ENCODE data around the gene ARHGEF38.
"Not testable (repeated sequence)": the region's sequence is repeated elsewhere in the genome, so short reads cannot be mapped to it uniquely, and the experiment has no call there.

ARHGEF38 gene

DNA sequence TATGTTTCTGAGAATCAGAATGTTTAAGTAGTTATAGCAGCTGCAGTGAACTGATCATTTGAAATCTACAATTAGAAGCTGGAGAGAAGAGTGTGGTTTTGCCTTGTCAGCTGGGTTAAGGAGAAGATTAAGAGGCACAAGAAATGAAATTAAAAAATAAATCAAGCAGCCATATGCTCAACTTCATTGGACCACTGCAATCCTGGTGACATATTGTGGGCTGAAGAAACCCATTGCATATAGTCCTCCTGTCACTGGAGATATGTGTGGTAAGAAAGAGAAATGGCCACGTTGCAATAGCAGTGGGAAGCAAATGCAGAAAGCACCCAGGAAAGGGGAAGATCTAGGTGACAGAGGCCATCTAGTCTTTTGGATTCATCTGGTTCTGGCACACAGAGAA lies 93.0 kb downstream of the ARHGEF38 start:
- in situ Hi-C loops (cut with HindIII; ENCODE audit: low sequenced_read_pairs) = no loop called here

DNA sequence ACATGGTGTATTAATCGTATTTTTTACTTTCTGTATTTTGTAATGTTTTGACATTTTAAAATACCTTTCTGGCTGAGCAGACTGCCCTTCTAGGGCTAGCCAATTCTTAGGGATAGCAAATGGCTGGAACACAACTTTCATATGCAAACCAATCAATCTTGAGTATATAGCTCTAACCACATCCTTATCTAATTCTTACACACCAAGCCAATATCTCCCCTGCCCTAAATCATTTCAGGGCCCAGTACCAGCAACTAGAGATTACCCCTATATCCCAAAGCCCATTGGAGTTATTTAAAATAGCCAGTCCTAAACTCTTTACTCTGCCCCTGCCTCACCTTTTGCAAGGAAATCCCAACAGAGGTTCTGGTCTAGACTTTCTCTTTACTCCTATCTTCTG lies 97.8 kb downstream of the ARHGEF38 start:
- in situ Hi-C loops (cut with HindIII; ENCODE audit: low sequenced_read_pairs) = no loop called here

DNA sequence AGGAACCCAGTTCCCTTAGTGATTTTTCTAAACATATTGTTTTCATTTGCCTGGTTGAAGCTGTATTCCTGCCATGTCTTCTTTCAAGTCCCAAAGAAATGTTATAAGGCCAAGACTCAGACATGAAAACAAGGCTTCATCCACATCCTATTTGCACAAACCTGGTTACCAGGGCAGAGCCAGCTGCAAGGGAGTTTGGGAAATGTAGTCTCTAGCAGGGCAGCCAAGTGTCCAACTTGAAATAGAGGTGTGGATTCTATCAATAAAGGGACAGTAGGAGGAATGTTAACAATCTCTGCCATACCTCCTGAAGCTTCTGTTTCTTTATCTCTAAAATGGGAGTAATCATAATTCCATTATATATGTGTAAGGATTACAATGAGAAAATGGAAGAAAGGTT lies 99.5 kb downstream of the ARHGEF38 start:
- in situ Hi-C loops (cut with HindIII; ENCODE audit: low sequenced_read_pairs) = no loop called here

DNA sequence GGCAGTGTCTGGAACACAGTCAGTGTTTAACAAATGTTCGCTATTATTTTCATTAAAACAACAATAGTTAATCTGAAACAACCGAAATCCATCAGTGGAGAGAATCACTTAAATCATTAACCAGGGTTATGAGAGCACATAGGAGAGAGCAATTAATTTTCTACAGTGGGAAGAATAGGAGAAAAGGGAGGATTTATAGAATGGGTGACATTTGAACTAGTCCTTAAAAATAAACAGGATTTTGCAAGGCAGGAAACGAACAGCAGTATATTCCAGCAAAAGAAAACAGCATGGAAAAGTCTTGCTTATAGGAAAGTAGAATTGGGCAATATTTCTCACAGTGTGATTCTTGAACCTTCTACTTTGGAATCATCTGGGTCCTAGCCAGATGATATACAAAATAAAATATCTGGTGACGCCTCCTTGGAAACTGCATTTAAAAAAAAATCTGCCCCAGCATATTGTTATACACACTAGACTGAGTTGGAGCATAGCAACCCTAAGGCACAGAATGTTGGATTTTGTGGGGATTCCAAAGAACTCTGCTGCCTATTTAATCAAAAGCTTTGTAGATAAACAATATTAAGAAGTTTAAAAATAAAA lies 100.0 kb downstream of the ARHGEF38 start:
- in situ Hi-C loops (cut with HindIII; ENCODE audit: low sequenced_read_pairs) = no loop called here

DNA sequence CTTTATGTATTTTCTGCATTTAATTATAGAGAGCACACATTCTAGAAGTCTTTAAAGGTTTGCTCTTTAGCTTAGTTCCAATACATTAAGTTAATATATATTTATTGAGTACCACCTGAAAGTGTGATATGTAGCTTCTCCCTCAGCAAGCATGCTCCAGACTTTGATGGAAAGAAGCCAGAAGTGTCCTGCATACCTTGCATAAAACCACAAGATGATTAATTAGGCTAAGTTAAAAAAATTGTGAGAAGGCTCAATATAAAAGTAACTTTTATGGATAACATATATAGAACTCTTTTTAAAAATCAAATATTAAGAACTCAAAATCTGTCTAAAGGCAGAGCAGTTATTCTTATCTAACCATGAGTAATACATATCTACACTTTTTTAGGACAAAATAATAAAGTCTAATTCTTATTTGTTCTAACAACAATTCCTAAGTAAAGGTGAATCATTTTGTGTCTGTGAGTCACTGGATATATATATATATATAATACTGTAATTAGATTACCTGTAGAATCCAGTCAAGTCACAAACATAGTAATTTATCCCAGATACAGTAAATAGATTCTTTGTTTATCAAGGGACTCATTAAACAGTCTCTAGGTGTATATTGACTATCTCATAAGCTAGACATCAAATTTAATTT lies 104.8 kb downstream of the ARHGEF38 start:
- in situ Hi-C loops (cut with HindIII; ENCODE audit: low sequenced_read_pairs) = no loop called here

DNA sequence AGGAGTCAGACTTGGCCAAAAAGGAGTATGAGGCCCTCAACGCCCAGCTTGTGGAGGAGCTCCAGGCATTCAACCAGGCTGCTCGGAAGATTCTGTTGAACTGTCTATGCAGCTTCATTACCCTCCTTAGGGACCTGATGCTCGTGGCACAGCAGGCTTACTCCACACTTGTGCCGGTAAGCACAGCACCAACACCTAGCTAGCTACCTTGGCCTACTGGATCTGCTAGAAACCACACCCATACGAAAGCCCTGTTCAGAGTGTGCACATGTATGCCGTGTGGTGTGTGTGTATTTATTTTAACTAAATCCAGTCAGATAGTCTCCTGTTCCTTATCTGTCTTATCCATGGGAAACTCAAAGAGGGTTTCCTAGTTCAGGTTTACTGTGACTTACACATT lies 106.8 kb downstream of the ARHGEF38 start:
- in situ Hi-C loops (cut with HindIII; ENCODE audit: low sequenced_read_pairs) = no loop called here

DNA sequence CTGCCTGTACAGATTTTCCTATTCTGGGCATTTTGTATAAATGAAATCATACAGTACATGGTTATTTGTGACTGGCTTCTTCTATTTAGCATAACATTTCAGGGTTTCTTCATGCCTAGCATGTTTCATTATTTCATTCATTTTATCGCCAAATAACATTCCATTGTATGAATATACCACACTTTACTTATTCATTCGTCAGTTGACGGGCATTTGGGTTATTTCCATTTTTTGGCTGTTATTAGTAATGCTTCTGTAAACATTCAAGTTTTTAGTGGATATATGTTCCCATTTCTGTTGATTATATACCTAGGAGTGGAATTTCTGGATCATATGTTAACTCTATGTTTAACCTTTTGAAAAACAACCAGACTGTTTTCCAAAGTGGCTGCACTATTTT lies 108.6 kb downstream of the ARHGEF38 start:
- in situ Hi-C loops (cut with HindIII; ENCODE audit: low sequenced_read_pairs) = no loop called here

DNA sequence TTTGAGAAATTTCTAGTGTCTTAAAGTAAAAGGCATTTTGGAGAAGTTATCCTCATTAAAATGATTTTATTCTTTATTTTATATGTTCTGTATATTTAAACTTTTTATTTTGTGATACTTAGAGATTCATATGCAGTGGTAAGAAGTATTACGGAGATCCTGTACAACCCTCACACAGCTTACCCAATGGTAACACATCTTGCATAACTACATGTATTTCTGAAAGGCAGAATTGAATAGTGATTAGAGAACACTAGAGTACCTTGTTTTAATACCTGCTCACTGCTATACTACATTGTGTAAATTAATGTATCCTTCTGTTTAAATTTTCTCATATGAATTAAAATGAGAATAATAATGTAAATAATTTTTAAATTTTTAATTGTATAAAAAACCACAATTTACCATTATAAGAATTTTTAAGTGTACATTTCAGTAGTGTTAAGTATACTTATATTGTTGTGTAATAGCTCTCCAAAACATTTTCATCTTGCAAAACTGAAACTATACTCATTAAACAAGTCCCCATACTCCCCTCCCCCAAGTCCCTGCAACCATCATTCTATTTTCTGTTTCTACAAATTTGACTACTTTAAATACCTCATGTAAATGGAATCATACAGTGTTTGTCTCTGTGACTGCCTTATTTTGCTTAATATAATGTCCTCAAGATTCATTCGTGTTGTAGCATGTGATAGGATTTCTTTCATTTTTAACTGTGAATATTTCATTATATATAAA lies 110.7 kb downstream of the ARHGEF38 start:
- in situ Hi-C loops (cut with HindIII; ENCODE audit: low sequenced_read_pairs) = no loop called here

DNA sequence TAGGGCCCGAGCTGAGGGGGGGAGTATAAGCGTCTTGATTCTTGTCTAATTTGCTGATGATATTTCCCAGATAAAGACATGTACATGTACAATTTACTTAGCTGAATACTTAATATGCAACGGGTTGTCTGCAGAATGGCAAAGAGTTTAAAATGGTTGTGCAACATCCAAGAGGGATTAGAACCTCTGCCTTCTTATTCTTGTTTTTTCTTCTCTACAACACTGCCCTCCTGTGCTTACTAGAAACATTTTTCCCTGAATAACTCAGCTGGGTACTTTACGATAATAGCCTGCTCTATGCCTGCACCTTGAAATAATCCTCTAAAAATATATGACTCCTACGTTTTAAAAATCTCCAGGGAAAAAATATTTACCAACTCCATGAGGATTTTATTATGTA lies 114.3 kb downstream of the ARHGEF38 start:
- in situ Hi-C loops (cut with HindIII; ENCODE audit: low sequenced_read_pairs) = no loop called here

DNA sequence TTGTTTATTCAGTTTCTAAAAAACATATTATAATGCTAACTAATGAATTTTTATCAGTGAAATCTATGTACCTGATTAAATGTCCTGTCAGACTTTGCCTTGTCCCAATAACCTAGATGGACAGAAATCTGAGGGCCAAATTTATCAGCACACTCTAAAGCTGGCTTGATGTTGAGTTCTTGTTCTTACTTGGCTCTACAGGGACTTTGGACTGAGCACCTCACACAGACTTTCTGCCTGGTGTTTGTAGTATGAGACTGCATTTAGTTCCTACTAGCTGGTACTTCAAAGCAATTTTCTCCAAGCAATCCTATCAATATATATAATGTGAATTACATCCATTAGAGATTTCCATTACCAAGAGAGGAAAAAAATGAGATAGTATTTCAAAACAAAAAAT lies 118.3 kb downstream of the ARHGEF38 start:
- in situ Hi-C loops (cut with HindIII; ENCODE audit: low sequenced_read_pairs) = no loop called here

DNA sequence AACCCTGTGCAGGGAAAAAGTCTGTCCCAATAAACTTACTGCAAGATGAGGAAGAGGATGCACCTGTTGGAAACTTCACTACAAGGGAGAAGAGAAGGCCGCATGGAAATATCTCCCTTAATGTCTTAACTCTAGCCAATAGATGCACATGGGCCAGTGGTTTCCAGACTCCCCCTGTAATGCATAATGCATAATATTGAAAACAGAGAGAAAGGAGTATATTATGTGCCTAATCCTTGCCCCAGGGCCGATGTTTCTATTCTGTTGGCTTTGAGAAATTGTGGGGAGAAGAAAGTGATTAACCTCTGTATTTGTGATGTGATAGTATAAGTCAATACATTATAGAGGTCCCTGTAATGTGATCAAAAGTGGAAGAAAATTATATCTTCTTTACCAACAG lies 118.9 kb downstream of the ARHGEF38 start:
- in situ Hi-C loops (cut with HindIII; ENCODE audit: low sequenced_read_pairs) = no loop called here

DNA sequence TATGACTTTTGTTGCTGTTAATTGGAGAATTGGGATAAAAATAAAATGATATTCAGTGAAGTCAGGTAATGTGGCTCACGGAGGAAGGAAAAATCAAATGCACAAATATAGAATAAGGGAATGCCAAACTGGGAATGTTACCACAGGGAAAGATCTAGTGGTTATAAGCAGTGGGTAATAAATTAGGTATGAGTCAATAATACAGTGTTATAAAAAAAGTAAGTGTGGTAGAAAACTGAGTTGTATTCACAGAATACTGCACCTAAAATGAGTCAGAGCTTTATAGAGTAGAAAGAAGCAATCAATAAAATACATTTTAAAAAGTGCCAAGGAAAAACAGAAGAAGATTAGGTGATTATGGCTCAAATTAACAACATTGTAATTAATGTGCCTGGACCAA lies 121.6 kb downstream of the ARHGEF38 start:
- in situ Hi-C loops (cut with HindIII; ENCODE audit: low sequenced_read_pairs) = no loop called here

DNA sequence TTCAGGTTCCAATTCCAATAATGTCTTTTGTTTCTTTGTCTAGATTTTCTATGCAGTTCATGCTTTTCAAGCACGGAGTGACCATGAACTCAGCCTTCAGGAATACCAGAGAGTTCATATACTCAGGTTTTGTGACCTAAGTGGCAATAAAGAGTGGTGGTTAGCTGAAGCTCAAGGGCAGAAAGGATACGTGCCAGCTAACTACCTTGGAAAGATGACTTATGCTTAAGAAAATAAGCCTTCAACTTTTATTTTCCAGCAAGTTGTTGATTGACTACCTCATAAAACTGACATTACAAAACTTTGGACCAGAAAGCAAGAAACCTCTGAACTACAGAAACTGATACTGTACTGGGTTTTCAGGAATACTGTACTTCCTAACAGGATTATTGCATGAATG lies 125.3 kb downstream of the ARHGEF38 start:
- in situ Hi-C loops (cut with HindIII; ENCODE audit: low sequenced_read_pairs) = no loop called here

DNA sequence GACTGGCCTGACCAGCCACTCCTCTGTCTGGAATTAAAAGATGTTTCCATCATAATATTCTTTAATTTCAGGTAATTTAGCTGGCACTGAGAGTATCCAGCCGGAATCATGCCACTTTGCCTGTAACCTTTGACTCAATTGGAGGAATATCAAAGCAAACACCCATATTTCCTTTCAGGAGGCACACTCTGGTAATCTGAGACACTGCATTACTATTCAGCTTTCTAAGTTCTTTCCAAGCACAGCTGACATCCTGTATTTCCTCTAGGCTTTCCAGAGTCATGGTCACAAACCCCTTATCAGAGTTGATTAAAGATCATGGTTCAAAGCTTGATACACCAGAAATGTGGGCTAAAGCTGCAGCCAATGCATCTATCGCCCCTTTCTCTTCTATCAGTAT lies 126.8 kb downstream of the ARHGEF38 start:
- in situ Hi-C loops (cut with HindIII; ENCODE audit: low sequenced_read_pairs) = no loop called here

DNA sequence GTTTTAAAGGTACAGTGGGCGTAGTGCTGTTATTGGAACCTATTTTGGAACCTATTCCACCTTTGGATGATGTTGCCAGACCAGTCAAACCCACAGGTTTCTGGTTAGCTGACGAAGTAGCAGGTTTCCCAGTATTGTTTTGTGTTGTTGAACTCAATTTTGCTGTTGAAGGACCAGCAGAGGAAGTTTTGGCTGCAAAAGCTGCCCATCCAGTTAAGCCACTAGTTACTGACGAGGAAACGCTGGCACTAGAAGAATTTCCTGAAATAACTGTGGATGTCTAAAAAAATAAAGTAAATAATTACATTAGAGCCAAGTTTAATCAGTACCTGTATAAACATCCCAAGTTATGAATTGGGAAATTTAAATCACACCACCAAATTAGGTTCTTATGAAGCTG lies 130.6 kb downstream of the ARHGEF38 start:
- in situ Hi-C loops (cut with HindIII; ENCODE audit: low sequenced_read_pairs) = no loop called here

DNA sequence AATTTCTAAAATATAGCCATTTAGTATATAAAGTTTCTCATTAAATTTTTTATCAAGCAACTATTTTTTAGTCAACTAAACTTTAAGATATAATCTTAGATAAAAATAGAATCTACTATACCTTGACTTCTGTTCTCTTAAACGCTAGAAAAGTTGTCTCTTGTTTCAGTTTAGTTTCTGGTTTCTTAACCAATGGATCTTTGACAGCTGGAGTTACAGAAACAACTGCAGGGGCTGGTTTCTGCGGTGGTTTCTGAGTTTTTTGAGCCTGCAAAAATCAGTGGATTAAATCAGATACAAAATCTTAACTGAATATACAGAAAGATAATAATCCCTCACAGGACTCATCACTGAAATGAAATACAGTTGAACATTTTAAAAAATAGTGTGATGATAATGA lies 134.2 kb downstream of the ARHGEF38 start:
- in situ Hi-C loops (cut with HindIII; ENCODE audit: low sequenced_read_pairs) = no loop called here

DNA sequence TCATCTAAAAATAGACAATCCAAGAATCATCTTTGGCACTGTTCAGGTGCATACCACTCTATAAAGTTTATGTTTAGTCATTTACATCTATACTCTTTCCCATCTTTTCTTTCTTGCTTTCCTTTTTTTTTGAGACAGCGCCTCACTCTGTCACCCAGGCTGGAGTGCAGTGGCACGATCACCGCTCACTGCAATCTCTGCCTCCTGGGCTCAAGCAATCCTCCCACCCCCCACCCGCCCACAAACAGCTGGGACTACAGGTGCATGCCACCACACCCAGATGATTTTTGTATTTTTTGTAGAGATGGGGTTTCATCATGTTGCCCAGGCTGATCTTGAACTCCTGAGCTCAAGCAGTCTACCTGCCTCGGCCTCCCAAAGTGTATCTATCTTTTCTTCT lies 142.4 kb downstream of the ARHGEF38 start:
- in situ Hi-C loops (cut with HindIII; ENCODE audit: low sequenced_read_pairs) = not testable (repeated sequence)

DNA sequence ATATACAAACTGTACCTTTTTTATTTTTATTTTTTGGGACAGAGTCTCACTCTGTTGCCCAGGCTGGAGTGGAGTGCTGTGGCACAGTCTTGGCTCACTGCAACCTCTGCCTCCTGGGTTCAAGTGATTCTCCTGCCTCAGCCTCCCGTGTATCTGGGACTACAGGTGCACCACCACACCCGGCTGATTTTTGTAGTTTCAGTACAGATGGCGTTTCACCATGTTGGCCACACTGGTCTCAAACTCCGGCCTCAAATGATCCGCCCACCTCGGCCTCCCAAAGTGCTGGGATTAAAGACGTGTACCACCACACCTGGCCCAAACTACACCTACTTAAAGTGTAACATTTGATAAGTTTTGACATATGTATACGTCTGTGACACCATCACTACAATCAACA lies 143.4 kb downstream of the ARHGEF38 start:
- in situ Hi-C loops (cut with HindIII; ENCODE audit: low sequenced_read_pairs) = not testable (repeated sequence)

DNA sequence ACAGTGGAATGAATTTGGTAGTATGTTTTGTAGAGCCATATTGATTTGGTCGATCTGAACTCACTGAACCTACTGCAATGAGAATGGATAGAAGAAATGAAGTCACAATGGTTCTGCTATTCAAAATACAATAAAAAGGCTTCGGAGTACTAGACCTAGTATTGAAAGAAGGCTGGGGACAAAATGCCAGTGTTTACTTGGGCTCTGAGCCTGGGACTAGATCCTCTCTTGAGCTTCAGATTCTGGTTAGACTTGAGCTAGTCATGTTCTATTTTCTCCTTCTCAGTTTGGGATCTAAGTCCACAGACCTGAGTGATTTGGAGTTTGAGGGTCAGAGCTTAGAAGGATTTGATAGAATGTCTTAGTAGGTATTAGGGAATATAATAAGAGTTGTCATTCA lies 146.2 kb downstream of the ARHGEF38 start:
- in situ Hi-C loops (cut with HindIII; ENCODE audit: low sequenced_read_pairs) = no loop called here

DNA sequence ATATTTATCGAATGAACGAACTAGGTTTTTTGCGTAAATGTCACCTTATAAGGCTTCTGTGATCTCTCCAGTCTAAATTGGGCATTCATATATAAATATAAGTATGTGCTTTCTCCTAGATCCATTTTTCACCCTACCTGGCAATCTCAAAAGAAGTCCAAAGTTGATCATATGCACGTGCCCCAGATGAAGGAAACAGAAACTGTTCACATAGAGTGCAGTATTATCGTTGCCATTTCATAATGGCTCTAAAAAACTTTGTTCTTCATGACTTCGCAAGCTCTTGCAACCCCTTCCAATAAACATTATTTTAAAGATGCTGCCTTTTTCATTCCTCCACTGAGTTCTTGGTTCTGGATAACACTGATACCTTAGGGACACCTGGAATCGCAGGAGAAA lies 155.4 kb downstream of the ARHGEF38 start:
- in situ Hi-C loops (cut with HindIII; ENCODE audit: low sequenced_read_pairs) = no loop called here

DNA sequence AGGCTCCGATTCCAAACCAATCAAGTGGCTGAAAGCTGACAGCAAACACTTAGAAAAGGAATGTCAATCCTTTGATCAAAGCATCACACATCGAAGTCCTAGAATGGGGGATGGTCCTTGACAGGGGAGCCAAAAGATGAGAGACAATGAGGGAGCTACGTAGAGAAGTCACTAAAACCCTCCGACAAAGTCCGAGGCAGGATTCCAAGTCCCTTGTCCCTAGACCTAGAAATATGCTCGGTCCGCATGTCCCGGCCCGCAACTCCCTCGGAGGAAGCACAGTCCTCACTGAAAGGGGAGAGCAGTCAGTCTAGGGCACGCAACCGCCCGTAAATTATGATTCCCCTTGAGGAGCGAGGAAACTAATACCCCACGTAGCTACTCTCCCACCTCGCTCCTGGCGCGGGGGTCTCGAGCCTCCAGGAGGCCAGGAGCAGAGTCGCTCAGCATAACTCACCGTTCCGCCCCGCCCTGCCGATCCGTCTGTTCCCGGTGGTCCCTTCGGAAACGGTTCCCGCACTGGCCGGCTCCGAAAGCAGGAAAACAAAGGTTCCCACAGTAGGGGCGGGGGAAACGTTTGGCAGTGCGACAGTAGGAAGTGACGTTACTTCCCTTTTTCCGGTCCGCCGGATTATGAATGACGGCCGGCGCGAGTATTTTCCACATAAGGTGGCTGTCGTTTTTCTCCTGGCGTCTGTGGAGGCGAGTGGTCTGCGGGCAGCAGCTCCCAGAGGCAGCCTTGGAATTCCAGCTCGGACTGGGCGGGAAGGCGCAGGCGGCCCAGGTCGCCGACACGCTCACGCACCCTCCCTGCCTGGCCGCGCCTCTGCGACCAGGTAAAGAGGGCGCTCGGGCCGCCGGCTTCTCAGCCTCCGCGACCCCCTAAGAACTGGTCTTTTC lies 156.0 kb downstream of the ARHGEF38 start, which contains the start of the genes GSTCD and INTS12:
TSS of gene GSTCD (plus strand) at position 604 of the 900 bp plus-strand sequence. CDS start 8,830 bp downstream, outside the sequence.
TSS of gene INTS12 (minus strand) at position 509 of the 900 bp plus-strand sequence. CDS start 8,684 bp downstream, outside the sequence.
- in situ Hi-C loops (cut with HindIII; ENCODE audit: low sequenced_read_pairs) = no loop called here
